Kidney tubule cell (primary cell): ENCODE measurements around the gene IFIT1.
"Not testable (repeated sequence)": the region's sequence is repeated elsewhere in the genome, so short reads cannot be mapped to it uniquely, and the experiment has no call there.

Source experiments
- DNase-seq: peaks from one replicate; pipeline ENCODE4 v3.0.0-alpha.2; 2018; ENCODE audit warnings: low spot score

Gene IFIT1

DNA sequence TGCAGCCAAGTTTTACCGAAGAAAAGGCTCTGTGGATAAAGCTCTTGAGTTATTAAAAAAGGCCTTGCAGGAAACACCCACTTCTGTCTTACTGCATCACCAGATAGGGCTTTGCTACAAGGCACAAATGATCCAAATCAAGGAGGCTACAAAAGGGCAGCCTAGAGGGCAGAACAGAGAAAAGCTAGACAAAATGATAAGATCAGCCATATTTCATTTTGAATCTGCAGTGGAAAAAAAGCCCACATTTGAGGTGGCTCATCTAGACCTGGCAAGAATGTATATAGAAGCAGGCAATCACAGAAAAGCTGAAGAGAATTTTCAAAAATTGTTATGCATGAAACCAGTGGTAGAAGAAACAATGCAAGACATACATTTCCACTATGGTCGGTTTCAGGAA, 10.6 kb downstream of the IFIT1 start:
- DNase-seq = no peak

- peak; percentile 79 for DNase-seq
Observed at GRCh38 chr10:89404104-89405047, 12.0 kb downstream of the IFIT1 start.

- not testable (repeated sequence) for DNase-seq
Observed at GRCh38 chr10:89406178-89406577, 13.8 kb downstream of the IFIT1 start.

DNA sequence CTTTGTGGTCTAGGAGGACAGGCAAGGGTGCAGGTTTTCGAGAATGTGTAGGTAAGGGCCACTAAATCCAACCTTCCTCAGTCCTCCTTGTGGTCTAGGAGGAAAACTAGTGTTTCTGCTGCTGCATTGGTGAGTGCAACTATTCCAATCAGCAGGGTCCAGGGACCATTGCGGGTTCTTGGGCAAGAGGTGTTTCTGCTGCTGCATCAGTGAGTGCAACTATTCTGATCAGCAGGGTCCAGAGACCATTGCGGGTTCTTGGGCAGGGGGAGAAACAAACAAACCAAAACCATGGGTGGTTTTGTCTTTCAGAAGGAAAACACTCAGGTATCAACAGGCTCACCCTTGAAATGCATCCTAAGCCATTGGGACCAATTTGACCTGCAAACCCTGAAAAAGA, 15.4 kb downstream of the IFIT1 start:
- DNase-seq = not testable (repeated sequence)

- DNase-seq = not testable (repeated sequence)
Observed at GRCh38 chr10:89409282-89409681, 16.9 kb downstream of the IFIT1 start.

DNA sequence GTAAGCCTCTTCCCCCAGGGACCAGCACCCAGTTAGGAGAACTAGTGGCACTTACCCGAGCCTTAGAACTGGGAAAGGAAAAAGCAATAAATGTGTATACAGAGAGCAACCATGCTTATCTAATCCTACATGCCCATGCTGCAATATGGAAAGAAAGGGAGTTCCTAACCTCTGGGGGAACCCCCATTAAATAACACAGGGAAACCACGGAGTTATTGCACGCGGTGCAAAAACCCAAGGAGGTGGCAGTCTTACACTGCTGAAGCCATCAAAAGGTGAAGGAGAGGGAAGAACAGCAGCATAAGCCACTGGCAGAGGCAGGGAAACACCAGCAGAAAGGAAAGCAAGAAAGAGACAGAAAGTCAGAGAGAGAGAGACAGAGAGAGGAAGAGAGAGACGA, 18.1 kb downstream of the IFIT1 start:
- DNase-seq = not testable (repeated sequence)

DNA sequence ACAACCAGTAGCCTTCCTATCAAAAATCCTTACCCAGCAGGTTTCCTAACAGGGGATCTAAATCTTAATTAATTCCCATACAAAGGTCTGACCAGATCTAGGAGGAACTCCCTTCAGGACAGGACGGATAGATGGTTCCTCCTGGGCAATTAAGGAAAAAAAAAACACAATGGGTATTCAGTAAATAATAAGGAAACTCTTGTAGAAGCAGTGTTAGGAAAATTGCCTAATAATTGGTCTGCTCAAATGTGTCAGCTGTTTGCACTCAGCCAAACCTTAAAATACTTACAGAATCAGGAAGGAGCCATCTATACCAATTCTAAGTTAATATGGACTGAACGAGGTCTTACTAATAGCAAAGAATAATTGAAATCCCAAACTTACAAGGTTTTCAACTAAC, 18.7 kb downstream of the IFIT1 start:
- DNase-seq = not testable (repeated sequence)

GRCh38 chr10:89412276-89412675, 19.9 kb downstream of the IFIT1 start:
- DNase-seq = not testable (repeated sequence)

- DNase-seq = no peak
Observed at GRCh38 chr10:89413398-89413912, 21.0 kb downstream of the IFIT1 start.

DNA sequence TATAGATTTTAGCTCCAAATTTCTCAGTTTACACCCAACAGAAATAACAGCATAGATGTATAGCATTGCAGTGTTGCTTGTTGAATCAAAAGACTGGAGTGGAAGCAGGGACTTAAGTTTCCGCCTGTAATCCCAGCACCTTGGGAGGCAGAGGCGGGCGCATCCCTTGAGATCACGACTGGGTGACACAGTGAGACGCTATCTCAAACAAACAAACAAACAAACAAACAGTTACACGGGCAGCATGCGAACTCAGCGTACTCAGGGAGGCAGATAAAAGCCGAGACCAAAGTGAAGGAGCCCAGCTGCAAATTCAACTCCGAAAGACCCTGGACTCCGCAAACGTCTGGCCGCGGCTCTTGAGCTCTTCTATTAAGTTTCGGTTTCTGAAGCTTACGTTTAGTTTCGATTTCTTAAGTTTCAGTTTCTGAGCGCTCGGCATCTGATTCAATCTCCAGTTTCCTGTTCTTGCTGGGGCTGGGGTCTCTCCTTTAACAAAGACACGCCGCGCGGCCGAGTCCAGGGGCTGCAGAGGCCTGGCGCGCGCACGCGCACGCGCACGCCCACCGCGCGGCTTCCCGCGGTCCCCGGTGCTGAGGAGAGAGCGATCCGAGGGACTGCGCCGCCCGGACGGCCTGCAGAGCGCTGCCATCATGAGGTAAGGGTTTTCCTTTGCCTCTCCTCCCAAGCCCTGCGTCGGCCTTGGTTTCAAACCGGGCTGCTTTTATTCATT, 21.9 kb downstream of the IFIT1 start, which contains the start of gene IFIT5:
Gene IFIT5, plus strand, starts transcription at position 423 of the 733 bp plus-strand sequence. Its CDS starts 231 bp downstream, at position 654.
- DNase-seq = peak; percentile 71

DNA sequence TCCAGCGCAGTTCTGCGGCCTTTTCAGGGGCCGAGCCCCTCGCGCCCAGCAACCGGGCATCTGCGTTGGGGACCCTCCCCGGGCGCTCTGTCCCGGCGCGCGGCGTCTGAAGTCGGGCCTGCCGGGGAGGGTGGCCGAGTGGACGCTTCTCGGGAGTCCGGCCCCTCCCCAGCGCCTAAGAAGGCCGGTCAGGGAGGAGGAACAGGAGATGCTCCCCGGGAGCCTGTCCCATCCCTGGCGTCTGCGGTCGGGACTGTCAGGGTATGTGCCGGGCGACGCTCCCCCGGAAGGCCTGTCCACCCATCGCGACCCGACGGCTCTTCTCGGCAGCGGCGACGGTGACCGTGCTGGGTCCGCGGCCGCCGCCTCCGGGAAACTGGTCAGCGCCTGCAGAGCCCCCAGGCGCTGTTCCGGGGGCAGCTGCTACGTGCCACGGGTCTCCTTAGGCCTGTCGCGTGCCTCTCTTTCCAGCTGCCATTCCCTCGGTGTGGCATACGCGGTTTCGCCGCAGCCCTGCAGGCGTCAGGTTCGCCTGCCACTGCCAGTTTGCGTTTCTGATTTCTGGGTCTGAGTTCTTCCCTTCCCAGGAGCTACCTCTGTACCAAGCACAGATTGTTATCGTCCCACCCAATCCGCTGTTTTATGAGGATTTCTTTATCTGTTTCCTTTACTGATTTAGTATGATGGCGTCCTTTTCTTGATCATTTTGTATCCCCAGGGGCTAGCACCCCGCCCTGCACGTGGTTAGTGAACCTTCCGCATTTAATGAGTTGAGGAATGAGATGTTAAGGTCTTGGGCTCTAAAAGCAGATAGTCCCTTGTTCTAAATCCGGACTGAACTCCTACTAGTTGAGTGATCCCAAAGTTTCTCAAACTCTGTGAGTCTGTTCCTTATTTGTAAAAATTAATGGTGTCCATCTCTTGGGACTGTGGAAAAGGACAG, 22.7 kb downstream of the IFIT1 start:
- DNase-seq = peak; percentile 57

GRCh38 chr10:89416465-89416864, 24.0 kb downstream of the IFIT1 start:
- DNase-seq = no peak

DNA sequence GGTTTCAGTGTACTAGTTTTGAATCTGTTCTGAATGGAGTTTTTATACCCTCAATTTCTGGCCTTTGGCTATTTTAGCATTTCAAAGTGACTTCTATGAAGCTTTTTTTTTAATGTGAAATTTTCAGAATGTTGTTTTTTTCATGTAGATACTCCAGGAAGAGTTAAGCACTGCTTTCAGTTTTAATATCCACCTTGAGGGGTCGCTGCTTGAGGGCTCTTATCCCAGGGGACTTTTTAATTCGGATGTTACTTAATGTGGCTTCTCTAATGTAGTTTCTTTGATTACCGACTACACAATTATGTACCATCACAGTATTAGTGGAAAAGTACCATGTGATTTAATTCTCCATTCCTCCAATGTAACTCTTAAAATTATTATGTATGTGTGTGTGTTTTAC, 27.1 kb downstream of the IFIT1 start:
- DNase-seq = peak; percentile 16

DNA sequence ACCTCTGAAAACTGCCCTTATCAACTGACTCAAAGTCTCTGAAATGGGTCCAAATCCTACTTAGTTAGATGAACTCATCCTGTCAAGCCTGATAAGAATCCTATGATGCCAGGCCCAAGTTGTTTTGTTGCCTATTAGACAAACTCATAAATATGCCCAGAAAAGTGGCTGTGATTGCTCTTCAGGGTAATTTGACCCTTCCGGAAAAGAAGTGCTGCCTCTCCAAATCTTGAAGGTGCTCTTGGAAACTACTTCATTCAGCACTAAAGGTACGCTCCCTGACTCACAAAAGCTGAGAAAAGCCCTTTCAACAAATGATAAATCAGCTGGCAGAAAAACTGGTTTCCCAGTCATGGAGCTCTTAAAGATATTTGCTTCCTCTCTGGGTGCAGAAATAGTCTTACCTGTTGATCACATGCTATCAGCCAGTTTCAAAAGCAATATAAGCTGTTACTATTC, 28.6 kb downstream of the IFIT1 start:
- DNase-seq = no peak

DNA sequence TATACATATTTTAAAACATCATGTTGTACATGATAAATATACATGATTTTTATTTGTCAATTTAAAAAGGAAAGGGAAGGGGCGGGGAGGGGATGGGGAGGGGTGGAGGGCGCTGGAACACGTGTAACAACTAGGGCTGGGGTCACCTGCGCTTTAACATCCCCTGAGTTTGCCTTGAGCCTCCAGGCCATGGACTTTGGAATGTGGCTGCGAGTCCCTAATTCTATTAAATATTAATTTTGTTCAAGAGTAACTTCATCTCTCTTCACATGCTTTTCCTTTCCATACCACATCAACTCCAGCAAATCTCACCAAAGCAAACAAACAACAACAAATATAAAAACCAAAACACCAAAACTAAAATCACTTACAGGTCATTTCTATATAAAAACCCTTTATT, 32.6 kb downstream of the IFIT1 start:
- DNase-seq = peak; percentile 25

DNA sequence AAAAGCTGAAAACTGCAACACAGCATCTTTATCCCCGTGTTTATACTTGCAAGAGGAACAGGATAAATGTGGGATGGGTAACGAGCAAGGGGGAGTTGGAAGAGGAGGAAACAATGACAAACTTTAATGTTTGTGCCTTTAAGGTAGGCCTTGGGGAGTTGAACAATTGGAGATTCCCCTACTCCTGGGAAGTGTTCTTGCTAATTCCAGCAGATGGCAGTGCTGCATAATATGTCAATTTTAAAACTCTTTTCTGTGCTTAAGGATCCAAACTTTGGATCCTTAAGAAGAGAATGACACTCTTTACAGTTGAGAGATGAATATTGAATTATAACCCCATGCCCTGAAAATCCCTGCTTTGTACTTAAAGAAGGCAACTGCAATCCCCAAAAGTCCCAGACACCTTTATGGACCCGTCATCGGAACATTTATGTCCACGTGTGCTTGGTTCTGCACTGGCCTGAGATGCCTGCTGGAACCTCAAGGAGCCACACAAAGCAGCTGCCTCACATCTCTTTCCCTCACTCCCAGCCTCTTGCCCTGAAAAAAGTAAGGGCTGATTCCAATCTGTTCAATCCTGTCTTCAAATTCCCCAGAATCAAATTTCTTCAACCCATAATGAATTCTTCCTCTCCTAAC, 33.9 kb downstream of the IFIT1 start:
- peak; percentile 75 for DNase-seq

DNA sequence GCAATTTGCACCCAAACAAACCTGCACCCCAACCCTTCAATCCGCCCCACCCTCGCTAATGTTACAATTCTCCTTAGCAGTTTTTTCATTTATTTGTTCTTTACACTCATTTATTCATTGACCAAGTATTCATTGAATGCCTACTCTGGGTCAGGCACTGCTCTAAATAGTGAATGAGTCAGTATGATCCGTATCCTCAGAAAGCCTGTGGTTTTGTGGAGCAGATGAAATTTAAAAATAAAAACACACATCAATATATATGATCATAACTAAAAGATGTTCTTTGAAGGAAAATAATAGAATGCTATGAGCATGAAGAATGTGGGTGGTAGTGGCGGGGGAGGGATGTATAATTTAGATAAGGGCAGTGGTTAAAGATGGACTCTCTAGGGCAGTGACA, 35.2 kb downstream of the IFIT1 start:
- DNase-seq = peak; percentile 70

DNA sequence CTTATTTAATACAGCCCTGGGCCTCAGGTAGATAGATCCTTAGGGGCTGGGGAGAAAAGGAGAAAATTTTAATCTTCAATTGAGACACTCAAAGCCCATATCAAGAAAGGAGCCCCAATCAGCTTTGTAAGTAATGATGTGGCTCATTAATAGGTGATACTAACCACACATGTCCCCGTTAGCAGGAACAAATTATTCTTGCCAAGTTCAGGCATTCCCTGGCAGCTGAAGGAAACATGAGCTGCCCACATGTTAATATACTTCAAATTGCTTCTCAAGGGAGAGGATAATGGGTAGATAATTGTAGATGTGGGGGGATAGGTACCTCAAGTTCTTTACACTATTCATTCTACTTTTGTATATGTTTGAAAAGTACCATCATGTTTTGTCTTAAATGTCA, 36.5 kb downstream of the IFIT1 start:
- no peak for DNase-seq

- DNase-seq = peak; percentile 95
Observed at GRCh38 chr10:89431977-89432376, 39.6 kb downstream of the IFIT1 start.

GRCh38 chr10:89438525-89438924, 46.1 kb downstream of the IFIT1 start:
- no peak for DNase-seq
